Keratinocyte (primary cell): ENCODE results near the gene RARS1. TPM values are rescaled to one million over a fixed set of nuclear protein-coding genes. Genes with fewer than 3 reads are reported as not detected.

Experiments
- DNase-seq: peaks from one replicate; pipeline ENCODE4 v3.0.0-alpha.2; 2011; ENCODE audit warnings: low read depth, missing footprints, low spot score
- FAIRE-seq: peaks from 2 replicates; lab custom pipeline; 2011; peaks lifted over from hg19 to GRCh38; lab: Jason Lieb, UNC
- H2AFZ ChIP-seq: 2 replicates; pipeline ENCODE4 v1.6.0; 2012; ENCODE audit warnings: low read length, control low read depth, inconsistent platforms; ENCODE audit not compliant: control insufficient read depth
- H3K27ac ChIP-seq: 2 replicates; pipeline ENCODE4 v1.5.1; 2011; ENCODE audit warnings: low read length; ENCODE audit not compliant: control insufficient read depth, insufficient read depth
- H3K27me3 ChIP-seq: 3 replicates; pipeline ENCODE4 v1.6.0; 2011; ENCODE audit warnings: low read length; ENCODE audit not compliant: control insufficient read depth, insufficient read depth; ENCODE audit errors: extremely low read depth
- H3K36me3 ChIP-seq, 2 experiments: 2 replicates in 1 of 2; 3 replicates in 1 of 2; pipeline ENCODE4 v1.5.1; 2011; ENCODE audit warnings: low read length in 2 of 2, mild to moderate bottlenecking in 1 of 2; ENCODE audit not compliant: control insufficient read depth in 2 of 2, insufficient read depth in 2 of 2; ENCODE audit errors: extremely low read depth in 1 of 2
- H3K4me1 ChIP-seq: 3 replicates; pipeline ENCODE4 v1.5.1; 2011; ENCODE audit warnings: low read length; ENCODE audit not compliant: control insufficient read depth, insufficient read depth; ENCODE audit errors: extremely low read depth
- H3K4me2 ChIP-seq: 3 replicates; pipeline ENCODE4 v1.6.0; 2011; ENCODE audit warnings: low read depth, low read length; ENCODE audit not compliant: control insufficient read depth, insufficient read depth; ENCODE audit errors: extremely low read depth
- H3K4me3 ChIP-seq, 3 experiments: fragments of 200-600 bp in 1 of 3; sonication (generic) in 1 of 3; 2 replicates in 2 of 3; 3 replicates in 1 of 3; pipeline ENCODE4 v1.5.1; 2011 to 2016; ENCODE audit warnings: low read length in 3 of 3, mild to moderate bottlenecking in 3 of 3, control low read depth in 2 of 3, inconsistent platforms in 1 of 3, low read depth in 1 of 3, mixed read lengths in 1 of 3, mixed run types in 1 of 3, moderate library complexity in 1 of 3; ENCODE audit not compliant: control insufficient read depth in 2 of 3, insufficient read depth in 2 of 3; ENCODE audit errors: extremely low read depth in 1 of 3
- H3K79me2 ChIP-seq: 2 replicates; pipeline ENCODE4 v1.6.0; 2012; ENCODE audit warnings: low read length; ENCODE audit not compliant: control insufficient read depth, insufficient read depth
- H3K9ac ChIP-seq: 3 replicates; pipeline ENCODE4 v1.6.0; 2011; ENCODE audit warnings: low read length; ENCODE audit not compliant: control insufficient read depth, insufficient read depth; ENCODE audit errors: extremely low read depth
- H3K9me1 ChIP-seq: 3 replicates; pipeline ENCODE4 v1.6.0; 2011; ENCODE audit warnings: low read length; ENCODE audit not compliant: control insufficient read depth, insufficient read depth; ENCODE audit errors: extremely low read depth
- H3K9me3 ChIP-seq: 2 replicates; pipeline ENCODE4 v1.5.1; 2012; ENCODE audit warnings: low read depth, low read length; ENCODE audit not compliant: control insufficient read depth
- H4K20me1 ChIP-seq: 3 replicates; pipeline ENCODE4 v1.6.0; 2011; ENCODE audit warnings: low read length; ENCODE audit not compliant: control insufficient read depth, insufficient read depth; ENCODE audit errors: extremely low read depth
- CTCF ChIP-seq, 3 experiments: IDR thresholded peaks in 1 of 3; conservative IDR thresholded peaks in 1 of 3; optimal IDR thresholded peaks in 1 of 3; 2 replicates in 2 of 3; 3 replicates in 1 of 3; pipeline versions ENCODE3 to v1.5.1; 2011; ENCODE audit warnings: low read length in 3 of 3, mild to moderate bottlenecking in 3 of 3, moderate library complexity in 2 of 3, control low read depth in 1 of 3, inconsistent platforms in 1 of 3; ENCODE audit not compliant: insufficient read depth in 2 of 3; ENCODE audit errors: extremely low read depth in 1 of 3
- EZH2 ChIP-seq: IDR thresholded peaks from one replicate; pipeline ENCODE4 v1.6.1; 2012; ENCODE audit warnings: inconsistent platforms, mild to moderate bottlenecking, low read length, moderate library complexity
- dilution Hi-C: fragments of 300-500 bp; cut with MboI; formaldehyde crosslinking; loops from one replicate; pipeline ENCODE4 v1.7.0; 2020; ENCODE audit warnings: low sequenced_read_pairs; ENCODE audit not compliant: extremely low pct_ligation_motif_present
- polyA plus RNA-seq, 5 experiments: library from polyadenylated mRNA; depleted of rRNA in 3 of 5; stranded (reverse) in 3 of 5; stranded (forward) in 1 of 5; unstranded in 1 of 5; fragments of >200 nt; gene quantifications; 1 replicate in 1 of 5; 2 replicates in 3 of 5; 3 replicates in 1 of 5; pipeline versions ENCODE4 v1.2.1 to v1.2.3, GENCODE V29; 2011 to 2012; ENCODE audit warnings: missing spikeins in 2 of 5, low read depth in 1 of 5, low replicate concordance in 1 of 5

The RARS1 gene
- polyA plus RNA-seq, 1 donor (not counting 4 experiments of a cell fraction or from before 2014, with no cell fraction given): 128 TPM

GRCh38 chr5:168480601-168481000 lies 5.7 kb upstream of the RARS1 start:
- H4K20me1 ChIP-seq: no peaks in the 10 kb centered on the region
- no peak for FAIRE-seq
- H3K79me2 ChIP-seq: no peaks in the 10 kb centered on the region
- no peak overlapping the region for H2AFZ ChIP-seq
- H3K27me3 ChIP-seq: no peaks in the 10 kb centered on the region
- no peaks in the 10 kb centered on the region for H3K36me3 ChIP-seq
- H3K27ac ChIP-seq: no peak overlapping the region
- H3K9me3 ChIP-seq: no peaks in the 10 kb centered on the region
- dilution Hi-C loops: no loop called here
- DNase-seq: no peak
- H3K9me1 ChIP-seq: peaks cover 4% of the 10 kb centered on the region
- H3K4me2 ChIP-seq: no peak overlapping the region
- H3K4me1 ChIP-seq: peaks cover 6% of the 10 kb centered on the region
- TF ChIP-seq EZH2 (no peak), CTCF (optimal IDR thresholded peaks at IDR 0.05 in 1 of 3, IDR thresholded peaks at IDR 0.05 in 1 of 3, conservative IDR thresholded peaks at IDR 0.05 in 1 of 3; ENCODE audit: extremely low read depth in 1 of 3, insufficient read depth in 2 of 3, low read length in 3 of 3) (no peak)
- no peak overlapping the region for H3K9ac ChIP-seq
- no peak overlapping the region for H3K4me3 ChIP-seq

DNA sequence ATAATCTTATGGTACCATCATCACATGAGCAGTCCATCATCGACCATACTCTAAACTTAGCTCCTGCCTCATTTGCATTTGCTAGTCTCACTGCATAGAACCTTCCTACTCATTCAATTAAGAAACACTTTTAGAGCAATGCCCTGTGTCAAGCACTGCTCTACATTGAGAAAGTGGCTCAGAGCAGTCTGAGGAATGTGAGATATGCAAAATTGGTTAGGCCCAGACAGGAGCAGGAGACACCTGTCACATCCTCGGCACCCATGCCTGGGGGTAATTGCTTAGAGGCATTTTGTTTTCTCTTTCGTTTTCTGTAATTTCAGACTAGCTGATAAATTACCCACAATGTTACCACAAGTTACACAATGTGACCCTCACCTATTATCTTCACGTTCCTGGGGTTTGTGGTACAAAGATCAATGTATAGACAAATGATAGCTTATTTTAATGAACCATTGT lies 4.9 kb upstream of the RARS1 start:
- TF ChIP-seq CTCF (optimal IDR thresholded peaks at IDR 0.05 in 1 of 3, IDR thresholded peaks at IDR 0.05 in 1 of 3, conservative IDR thresholded peaks at IDR 0.05 in 1 of 3; ENCODE audit: extremely low read depth in 1 of 3, insufficient read depth in 2 of 3, low read length in 3 of 3) (no peak), EZH2 (no peak)
- no peak overlapping the region for H3K27ac ChIP-seq
- no peak for FAIRE-seq
- peaks cover under 1% of the 10 kb centered on the region for H3K79me2 ChIP-seq
- H3K27me3 ChIP-seq: no peaks in the 10 kb centered on the region
- H4K20me1 ChIP-seq: no peaks in the 10 kb centered on the region
- H2AFZ ChIP-seq: no peak overlapping the region
- no peak overlapping the region for H3K4me3 ChIP-seq
- peaks cover 6% of the 10 kb centered on the region for H3K4me1 ChIP-seq
- dilution Hi-C loops: no loop called here
- no peak overlapping the region for H3K9ac ChIP-seq
- no peaks in the 10 kb centered on the region for H3K36me3 ChIP-seq
- DNase-seq: no peak
- H3K9me1 ChIP-seq: peaks cover 4% of the 10 kb centered on the region
- H3K9me3 ChIP-seq: no peaks in the 10 kb centered on the region
- no peak overlapping the region for H3K4me2 ChIP-seq
